SKM-1 treated with dmso at 0.1 percent for 144 hours (cell line): ENCODE data around the gene PRPS1.
"Not testable (repeated sequence)": the region's sequence is repeated elsewhere in the genome, so short reads cannot be mapped to it uniquely, and the experiment has no call there.

Experiments
- DNase-seq: peaks from one replicate; lab custom pipeline; 2025; ENCODE audit not compliant: unreplicated experiment; lab: John Stamatoyannopoulos, UW

PRPS1 gene

GRCh38 chrX:107627838-107628661 lies at the start of gene PRPS1:
Gene PRPS1, plus strand, starts transcription at chrX:107628510. Its CDS starts 119 bp downstream, at chrX:107628629.
- DNase-seq, result peak; percentile 91

DNA sequence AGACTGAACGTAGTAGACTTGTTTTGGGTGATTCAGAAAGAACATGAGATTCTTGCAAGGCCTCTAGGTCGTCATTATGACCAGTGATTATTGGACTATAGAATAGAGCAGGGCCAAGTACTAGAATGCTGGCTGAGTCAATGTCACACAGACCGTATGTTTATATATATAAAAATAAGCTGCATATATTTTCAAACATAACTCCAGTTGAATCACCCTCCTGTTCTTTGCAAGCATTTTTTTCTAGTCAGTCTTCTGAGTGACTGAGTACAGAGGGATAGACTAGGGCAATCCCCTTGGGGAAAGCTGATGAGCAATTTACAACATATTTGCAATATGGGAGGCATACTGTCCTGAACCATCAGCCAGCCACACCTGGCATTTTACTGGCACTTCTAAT lies 48.4 kb upstream of the PRPS1 start:
- no peak for DNase-seq

GRCh38 chrX:107581923-107582322 lies 46.4 kb upstream of the PRPS1 start:
- no peak for DNase-seq

- DNase-seq, result no peak
Measured at GRCh38 chrX:107589243-107589642, 39.1 kb upstream of the PRPS1 start.

DNA sequence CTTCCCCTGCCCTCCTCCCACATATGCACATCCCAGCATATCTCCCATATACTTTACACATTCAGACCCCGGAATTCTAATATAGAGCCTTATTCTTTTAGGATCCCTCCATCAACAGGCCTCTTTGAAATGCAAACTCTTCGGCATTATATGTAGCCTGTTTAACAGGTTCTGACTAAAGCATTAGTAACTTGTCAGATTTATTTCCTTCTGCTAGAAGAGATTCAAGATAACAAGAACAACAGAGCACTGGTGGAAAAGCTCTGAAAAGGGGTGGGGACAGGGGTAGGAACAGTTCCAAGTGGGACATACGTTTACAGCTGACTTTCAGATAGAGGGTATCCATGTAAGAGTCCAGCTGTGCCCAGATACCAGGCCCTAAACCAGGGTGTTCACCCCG lies 31.7 kb upstream of the PRPS1 start:
- DNase-seq, result no peak

- DNase-seq, result no peak
Measured at GRCh38 chrX:107597264-107597663, 31.0 kb upstream of the PRPS1 start.

DNA sequence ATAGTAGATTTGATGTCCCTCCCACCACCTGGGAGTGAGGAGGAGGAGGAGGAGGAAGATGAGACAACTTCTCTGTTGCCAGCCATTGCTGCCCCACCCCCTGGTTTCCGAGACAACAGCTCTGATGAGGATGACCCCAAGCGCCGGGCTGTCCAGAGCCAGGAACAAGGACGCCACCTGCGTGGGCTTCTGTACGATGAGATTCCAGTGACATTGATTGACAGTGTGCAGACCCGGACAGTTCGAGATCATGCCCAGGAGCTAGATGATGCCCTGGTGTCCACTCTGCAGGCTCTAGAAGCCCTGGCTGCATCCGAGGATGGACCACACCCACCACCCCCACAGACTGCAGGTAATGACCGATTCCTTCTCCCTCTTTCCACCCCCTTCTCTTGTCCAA lies 30.5 kb upstream of the PRPS1 start:
- no peak for DNase-seq

DNA sequence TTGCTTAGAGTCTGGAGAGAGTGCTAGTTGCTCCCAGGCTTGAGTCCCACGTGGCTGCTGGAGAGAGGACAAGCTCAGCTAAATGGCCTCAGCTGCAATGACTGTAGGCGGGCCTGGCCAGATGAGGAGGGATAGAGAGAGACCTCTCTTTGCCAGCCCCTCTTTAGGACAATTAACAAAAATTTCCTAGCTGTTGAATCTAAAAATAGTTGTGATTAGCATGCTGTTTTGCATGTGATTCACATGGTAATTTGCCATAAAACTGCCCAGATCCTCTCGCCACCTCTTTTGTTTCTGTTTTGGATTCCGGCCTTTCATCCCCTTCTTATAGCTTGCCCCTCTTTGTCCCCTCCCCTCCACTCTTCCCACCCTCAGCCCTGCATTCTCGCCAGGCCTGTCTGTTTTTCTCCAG lies 28.9 kb upstream of the PRPS1 start:
- no peak for DNase-seq

DNA sequence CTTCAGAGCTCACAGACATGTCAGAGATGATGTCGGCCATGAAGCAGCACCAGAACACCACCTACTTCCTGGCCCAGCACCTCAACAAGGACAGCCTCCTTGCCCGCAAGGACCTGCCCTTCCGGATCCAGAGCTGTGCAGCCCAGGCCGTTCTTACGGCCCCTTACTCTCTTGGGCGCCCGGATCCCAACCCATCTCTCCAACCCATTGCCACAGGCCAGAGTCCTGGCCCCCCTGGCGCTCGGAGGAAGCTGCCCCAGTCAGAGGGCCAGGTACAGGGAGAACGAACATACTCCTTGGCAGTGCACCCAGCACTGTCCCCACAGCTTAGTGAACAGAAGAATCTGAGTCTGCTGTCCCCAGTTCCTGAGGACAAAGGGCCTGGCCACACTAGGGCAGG lies 27.9 kb upstream of the PRPS1 start:
- no peak for DNase-seq

DNA sequence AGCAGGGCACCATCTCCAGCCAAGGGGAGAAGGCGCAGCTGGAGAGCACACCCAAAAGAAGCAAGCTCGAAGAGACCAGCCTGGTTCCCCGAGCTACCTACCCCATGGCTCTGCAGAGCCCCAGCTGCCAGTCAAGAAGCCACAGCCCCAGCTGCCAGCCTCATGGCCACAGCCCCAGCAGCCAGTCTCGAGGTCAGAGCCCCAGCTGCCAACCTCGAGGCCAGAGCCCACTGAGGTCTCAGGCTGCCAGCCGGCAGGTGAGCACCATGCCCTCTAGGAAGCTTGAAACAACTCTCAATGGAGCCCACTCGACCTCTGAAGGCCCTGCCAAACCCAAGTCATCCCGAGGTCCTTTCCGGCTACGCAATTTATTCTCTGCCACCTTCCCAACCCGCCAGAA lies 27.0 kb upstream of the PRPS1 start:
- no peak for DNase-seq

DNA sequence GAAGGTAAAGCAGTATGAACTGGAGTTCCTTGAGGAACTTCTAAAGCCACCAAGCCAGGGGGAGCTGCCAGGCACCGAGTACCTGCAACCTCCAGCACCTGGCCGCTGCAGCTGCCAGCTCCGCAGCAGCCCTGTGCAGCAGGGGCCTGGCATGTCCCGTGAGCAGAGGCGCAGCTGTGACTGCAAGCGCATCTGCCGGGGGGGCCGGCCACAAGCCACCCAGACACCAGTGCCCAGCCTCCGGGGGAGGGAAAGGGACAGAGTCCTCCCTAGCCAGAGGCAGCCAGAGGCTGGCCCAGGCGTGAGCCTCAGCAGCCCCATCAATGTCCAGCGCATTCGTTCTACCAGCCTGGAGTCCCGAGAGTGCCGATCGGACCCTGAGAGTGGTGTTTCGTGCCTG lies 26.6 kb upstream of the PRPS1 start:
- DNase-seq, result no peak

DNA sequence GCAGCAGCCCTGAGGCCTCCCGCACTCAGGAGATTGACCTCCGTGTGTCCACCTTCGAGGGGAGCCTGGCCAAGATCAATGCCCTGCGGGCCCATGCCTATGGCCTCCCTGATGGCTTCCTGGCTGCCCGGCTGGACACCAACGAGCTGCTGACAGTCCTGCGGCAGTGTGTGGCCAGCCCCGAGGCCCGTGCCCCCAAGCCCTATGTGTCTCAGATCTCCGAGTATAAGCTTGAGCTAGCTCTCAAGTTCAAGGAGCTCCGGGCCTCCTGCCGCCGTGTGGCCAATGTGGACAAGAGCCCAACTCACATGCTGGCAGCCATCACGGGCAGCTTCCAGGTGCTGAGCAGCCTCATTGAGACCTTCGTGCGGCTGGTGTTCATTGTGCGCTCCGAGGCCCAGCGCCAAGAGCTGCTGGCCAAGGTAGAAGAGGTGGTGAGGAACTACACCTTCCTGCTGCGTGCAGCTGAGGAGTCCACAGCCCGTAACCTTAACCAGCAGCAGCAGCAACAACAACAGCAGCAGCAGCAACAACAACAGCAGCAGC lies 25.5 kb upstream of the PRPS1 start:
- no peak for DNase-seq

DNA sequence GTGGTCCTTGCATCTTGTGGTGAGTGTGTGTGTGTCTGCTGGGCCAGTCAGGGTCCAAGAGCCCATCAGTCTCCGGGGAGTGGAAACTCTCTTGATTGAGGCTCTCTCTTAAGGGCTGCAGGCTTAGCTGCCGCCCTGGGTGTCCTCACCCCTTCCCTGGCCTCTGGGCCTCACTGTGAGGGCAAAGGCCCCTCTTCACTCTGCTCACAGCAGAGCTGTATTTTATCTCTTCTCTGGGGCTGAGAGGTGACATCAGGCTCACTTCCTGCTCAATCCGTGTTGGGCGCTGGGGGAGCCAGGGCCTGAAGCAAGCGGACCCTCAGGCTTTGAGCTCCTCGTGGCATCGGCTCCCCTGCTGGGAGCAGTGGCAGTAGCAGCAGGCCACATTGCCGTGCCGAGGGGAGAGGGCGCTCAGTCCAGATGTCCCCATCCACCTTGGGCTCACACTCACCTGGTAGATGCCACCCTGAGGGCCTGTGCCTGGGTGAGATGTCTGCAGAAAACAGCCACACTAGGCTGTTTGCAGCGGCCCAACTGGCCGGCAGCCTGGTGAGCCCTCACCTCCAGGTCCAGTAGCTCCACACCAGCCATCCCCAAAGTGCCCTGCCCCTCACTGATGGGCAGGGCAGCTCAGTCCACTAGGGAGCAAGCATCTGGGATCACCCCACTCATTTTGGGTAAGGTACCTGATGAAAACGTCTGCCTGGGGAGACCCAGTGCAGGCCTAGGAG lies 24.7 kb upstream of the PRPS1 start:
- no peak for DNase-seq

- not testable (repeated sequence) for DNase-seq
Measured at GRCh38 chrX:107609061-107609460, 19.2 kb upstream of the PRPS1 start.

GRCh38 chrX:107610667-107611066 lies 17.6 kb upstream of the PRPS1 start:
- DNase-seq, result no peak

DNA sequence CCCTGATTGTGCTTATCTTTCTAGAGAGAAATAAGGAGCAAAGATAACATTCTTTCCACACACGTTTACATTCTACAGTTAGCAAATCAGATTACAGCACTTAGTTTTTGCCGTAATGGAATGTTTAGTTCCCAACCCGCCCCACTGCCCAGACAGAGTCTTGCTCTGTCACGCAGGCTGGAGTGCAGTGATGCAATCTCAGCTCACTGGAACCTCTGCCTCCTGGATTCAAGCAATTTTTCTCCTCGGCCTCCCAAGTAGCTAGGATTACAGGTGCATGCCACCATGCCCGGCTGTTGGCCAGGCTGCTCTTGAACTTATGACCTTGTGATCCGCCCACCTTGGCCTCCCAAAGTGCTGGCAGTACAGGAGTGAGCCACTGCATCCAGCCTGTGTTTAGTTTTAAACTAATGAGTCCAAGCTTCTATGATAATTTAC lies 8.4 kb upstream of the PRPS1 start:
- DNase-seq, result no peak

GRCh38 chrX:107624893-107625292 lies 3.4 kb upstream of the PRPS1 start:
- DNase-seq, result no peak

GRCh38 chrX:107625739-107626138 lies 2.6 kb upstream of the PRPS1 start:
- DNase-seq, result peak; percentile 2

- DNase-seq, result no peak
Measured at GRCh38 chrX:107626481-107626880, 1.8 kb upstream of the PRPS1 start.

DNA sequence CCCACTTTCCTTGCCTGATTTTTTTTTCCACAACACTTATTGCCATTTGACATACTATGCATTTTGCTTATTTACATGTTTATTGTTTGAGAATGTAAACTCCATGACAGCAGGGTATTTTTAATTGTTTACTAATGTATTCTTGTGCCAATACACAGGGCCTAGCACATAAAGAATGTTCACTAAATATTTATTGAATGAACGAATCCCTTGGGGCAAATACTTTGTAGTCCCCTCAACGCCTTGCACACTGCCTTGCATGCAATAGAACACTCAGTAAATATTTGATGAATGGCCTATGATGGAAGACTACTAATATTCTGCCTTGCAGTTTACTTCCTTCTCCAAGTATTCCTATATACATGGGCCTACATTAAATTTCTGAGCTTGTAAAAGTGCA lies 1.4 kb upstream of the PRPS1 start:
- DNase-seq, result no peak

DNA sequence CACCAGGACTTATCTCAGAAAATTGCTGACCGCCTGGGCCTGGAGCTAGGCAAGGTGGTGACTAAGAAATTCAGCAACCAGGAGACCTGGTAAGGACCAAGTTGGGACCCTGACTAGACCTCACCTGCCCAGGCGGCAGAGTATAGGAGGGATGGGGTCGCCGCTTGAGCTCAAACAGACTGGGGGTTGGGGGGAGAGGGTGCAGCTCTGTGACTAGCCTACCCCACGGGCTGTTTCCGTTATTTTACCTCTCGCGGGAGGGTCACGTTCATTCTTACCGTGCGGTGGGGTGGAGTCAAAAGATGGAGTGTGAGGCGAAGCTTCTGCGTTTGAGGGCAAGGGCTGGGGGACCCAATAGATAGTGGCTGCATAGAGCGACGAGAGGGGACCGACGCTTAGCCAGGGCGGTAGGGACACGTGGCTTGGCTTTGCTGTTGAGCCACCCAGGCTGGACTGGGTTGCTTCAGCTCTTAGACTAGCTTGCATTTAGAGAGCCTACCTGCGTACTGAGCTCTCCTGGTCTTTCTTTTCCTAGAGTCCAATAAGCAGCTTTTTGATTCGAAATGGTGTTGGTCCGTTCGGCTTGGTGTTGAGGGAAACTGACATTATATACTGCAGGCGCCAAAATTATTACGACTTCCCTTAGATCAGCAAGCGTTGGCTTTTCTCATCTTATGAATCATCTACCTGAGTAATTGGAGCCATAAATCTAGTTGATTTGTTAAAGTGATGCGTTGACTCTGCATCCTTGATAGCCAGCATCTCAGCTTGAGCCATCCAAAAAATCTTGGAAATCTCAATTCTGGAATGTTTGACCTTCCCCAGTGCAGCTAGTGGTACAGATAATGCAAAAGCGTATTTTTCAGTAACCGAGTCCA lies 591 bp downstream of the PRPS1 start:
- no peak for DNase-seq
